Urothelium cell line (cell line): ENCODE data around the gene ZNF493.
A peak's percentile ranks its signal among the peaks of the same experiment; 100 is the strongest.

ENCODE experiments used
- DNase-seq: peaks from one replicate; pipeline ENCODE4 v3.0.0; 2011; ENCODE audit warnings: low spot score, mixed read lengths
- FAIRE-seq: peaks from 2 replicates; lab custom pipeline; 2011; peaks lifted over from hg19 to GRCh38; lab: Jason Lieb, UNC

Gene ZNF493

DNA sequence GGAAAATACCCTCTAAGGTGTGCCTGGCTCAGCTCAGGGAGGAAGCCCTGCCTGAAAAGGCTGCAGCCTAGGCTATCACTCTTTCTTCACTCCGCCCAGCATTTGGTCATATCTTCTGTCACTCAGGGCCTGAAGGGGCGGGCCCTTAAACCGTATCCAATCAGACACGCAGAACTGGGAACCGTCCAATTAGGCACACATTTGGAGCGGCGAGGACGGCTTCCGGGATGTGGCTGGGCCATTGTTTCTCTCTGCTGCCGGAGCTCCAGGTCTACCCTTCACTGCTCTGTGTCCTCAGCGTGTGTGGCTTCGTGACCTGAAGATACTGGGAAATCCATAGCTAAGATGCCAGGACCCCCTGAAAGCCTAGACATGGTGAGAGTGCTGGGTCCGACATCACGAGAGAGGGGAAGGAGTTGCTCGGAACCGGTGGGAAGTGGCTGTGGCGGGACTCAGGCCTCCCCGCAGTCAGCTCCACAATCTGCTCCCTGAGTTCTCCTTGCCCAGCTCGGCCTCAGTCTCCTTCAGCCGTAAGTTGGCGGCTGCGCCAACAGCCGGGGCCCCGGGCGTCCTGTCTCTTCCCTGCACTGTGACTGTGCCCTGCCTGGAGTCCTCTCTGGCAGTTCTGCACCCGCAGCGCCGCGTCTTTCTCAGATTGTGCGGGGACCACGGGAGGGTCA lies at the start of gene ZNF493:
Gene ZNF493, plus strand, starts transcription at position 241 of the 680 bp plus-strand sequence. Its CDS starts 105 bp downstream, at position 346.
- no peak for DNase-seq
- no peak for FAIRE-seq

DNA sequence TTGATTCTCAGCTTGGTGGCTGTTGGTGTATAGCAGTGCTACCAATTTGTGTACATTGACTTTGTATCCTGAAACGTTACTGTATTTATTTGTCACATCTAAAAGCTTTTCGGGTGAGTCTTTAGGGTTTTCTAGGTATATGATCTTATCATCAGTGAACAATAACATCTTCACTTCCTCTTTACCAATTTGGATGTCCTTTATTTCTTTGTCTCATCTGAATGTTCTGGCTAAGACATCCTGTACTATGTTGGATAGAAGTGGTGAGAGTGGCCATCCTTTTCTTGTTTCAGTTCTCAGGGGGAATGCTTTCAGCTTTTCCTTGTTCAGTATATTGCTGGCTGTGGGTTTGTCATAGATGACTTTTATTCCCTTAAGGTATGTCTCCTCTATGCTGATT lies 44.1 kb upstream of the ZNF493 start:
- DNase-seq (no peak), FAIRE-seq (no peak)

DNA sequence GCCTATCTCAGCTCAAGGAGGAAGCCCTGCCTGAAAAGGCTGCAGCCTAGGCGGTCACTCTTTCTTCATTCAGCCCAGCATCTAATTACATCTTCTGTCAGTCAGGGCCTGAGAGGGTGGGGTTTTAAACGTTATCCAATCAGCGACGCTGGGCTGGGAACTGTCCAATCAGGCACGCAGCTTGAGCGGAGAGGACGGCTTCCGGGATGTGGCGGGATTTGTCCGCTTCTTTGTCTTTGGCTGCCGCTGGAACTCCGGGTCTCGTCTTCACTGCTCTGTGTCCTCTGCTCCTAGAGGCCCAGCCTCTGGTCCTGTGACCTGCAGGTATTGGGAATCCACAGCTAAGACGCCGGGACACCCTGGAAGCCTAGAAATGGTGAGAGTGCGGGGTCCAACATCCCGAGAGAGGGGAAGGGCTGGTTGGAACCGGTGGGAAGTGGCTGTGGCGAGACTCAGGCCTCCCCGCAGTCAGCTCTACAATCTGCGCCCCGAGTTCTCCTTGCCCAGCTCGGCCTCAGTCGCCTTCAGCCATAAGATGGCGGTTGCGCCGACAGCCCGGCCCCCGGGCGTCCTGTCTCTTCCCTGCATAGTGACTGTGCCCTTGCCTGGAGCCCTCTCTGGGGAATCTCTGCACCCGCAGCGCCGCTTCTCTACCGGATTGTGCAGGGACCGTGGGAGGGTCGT lies 38.0 kb upstream of the ZNF493 start, which contains the start of gene ZNF738:
Gene ZNF738, plus strand, starts transcription at position 233 of the 684 bp plus-strand sequence. Its CDS starts 141 bp downstream, at position 374.
- peak; percentile 26 for DNase-seq
- no peak for FAIRE-seq

DNA sequence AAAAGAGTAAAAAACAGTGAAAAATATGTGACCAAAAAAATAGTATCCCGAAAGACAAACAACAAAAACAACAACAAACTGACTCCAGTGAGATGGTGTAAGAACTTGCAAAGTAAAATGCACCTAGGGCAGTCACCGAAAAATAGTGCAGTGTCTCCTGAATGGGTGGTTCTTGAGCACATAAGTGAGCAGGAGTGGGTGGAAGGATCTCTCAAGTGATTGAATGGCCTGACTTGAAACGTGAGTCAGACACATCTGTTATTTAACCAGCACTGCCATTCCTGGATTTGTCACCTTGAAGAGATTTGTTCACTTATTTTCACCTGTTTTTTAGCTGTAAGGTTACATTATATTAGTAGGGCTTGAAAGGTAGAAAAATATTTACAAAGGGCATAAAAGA lies 34.6 kb upstream of the ZNF493 start:
- no peak for FAIRE-seq
- no peak for DNase-seq

DNA sequence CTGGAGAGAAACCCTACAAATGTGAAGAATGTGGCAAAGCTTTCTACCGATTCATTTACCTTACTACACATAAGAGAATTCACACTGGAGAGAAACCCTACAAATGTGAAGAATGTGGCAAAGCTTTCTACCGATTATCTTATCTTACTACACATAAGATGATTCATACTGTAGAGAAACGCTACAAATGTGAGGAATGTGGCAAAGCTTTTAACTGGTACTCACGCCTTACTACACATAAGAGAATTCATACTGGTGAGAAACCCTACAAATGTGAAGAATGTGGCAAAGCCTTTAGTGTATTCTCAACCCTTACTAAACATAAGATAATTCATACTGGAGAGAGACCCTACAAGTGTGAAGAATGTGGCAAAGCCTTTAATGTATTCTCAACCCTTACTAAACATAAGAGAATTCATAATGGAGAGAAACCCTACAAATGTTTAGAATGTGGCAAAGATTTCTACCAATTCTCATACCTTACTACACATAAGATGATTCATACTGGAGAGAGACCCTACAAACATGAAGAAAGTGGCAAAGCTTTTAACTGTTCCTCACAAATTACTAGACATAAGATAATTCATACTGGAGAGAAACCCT lies 12.9 kb upstream of the ZNF493 start:
- FAIRE-seq: no peak

DNA sequence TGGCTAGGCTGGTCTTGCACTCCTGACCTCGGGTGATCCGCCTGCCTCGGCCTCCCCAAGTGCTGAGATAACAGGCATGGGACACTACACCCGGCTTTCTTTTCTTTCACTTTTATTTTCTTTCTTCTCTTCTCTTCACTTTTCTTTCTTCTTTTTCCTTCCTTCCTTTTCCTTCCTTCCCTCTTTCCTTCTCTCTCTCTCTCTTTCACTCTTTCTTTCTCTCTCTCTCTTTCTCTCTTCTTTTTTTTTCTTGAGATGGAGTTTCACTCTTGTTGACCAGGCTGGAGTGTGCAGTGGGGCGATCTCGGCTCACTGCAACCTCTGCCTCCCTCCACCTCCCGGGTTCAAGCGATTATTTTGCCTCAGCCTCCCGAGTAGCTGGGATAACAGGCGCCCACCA lies 812 bp upstream of the ZNF493 start:
- FAIRE-seq (no peak), DNase-seq (no peak)

More for the DNA sequence above, 12.9 kb upstream of the ZNF493 start:
- DNase-seq: no peak

DNA sequence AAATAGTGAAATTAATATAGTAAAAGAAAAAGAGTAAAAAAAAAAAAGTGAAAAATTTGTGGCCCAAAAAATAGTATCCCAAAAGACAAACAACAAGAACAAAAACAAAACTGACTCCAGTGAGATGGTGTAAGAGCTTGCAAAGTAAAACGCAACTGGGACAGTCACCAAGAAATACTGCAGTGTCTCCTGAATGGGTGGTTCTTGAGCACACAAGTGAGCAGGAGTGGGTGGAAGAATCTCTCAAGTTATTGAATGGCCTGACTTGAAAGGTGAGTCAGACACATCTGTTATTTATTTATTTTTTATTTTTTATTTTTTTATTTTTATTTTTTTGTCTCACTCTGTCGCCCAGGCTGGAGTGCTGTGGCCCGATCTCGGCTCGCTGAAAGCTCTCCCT lies 1.9 kb downstream of the ZNF493 start:
- FAIRE-seq (no peak), DNase-seq (no peak)

DNA sequence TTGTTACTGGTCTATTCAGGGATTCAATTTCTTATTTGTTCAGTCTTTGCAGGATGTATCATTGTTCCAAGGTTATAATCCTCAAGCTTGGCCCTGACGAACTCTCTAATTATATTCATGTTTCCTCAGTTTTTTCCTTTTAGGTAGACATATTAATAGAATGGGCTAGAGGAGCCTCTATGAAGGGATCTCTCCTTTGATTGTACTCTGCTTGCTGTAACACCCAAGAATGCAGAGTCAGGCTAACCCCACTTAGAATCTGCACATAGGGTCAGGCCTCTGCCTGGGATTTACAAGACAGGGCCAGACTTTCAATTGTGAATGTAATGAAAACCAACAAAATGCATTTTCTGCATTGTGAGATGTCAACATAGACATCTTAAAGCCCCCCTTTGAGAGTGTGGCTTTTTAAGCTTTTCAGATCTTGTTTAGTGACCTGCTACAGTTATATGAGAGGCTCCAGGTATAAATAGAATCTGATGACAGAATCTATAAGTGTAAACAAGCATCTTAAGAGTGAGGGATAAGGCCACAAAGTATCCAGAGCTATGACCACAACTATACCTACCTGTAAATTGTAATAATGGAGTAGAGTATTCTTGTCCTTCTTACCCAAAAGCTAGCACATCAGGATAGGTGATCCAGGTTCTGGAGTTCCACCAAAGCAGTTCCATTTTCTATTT lies 5.5 kb downstream of the ZNF493 start:
- no peak for FAIRE-seq
- no peak for DNase-seq

DNA sequence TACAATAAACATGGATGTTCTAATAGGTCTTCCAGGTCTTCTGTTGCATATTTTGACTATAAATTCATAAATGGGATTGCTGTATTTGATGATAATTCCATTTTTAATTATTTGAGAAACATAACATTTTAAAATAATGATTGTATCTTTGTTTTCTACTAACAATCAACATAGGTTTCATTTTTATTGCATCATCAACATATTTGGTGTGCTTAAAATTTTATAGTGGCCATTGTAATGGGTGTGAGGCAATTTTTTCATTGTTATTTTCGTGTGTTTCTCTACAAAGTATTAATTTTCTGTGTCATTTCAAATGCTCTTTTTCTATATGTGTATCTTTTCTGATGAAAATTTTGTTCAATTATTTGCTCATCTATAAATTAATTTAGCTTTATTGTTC lies 13.2 kb downstream of the ZNF493 start:
- no peak for DNase-seq
- no peak for FAIRE-seq

DNA sequence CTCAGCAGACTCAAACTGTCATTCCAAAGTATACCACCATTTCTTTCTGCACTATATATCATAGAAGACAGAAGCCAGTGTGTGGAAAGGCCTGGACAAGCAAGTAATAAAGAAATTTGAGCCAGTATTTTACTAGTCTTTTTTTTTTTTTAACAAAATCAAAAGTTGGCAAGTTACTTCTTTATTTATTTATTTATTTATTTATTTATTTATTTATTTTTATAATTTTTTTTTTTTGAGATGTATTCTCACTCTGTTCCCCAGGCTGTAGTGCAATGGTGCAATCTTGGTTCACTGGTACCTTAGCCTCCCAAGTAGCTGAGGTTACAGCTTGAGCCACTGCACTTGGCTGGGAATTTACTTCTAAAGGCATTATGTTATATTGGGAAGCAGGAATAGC lies 25.3 kb downstream of the ZNF493 start:
- no peak for DNase-seq
- FAIRE-seq: no peak

DNA sequence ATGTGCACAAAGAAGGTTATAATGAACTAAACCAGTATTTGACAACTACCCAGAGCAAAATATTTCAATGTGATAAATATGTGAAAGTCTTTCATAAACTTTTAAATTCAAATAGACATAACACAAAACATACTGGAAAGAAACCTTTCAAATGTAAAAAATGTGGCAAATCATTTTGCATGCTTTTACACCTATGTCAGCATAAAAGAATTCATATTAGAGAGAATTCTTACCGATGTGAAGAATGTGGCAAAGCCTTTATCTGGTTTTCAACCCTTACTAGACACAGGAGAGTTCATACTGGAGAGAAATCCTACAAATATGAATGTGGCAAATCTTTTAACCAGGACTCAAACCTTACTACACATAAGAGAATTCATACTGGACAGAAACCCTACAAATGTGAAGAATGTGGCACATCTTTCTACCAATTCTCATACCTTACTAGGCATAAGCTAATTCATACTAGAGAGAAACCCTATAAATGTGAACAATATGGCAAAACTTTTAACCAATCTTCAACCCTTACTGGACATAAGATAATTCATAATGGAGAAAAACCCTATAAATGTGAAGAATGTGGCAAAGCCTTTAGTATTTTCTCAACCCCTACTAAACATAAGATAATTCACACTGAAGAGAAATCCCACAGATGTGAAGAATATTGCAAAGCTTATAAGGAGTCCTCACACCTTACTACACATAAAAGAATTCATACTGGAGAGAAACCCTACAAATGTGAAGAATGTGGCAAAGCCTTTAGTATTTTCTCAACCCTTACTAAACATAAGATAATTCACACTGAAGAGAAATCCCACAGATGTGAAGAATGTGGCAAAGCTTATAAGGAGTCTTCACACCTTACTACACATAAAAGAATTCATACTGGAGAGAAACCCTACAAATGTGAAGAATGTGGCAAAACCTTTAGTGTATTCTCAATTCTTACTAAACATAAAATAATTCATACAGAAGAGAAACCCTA lies 26.4 kb downstream of the ZNF493 start:
- DNase-seq (no peak), FAIRE-seq (no peak)

DNA sequence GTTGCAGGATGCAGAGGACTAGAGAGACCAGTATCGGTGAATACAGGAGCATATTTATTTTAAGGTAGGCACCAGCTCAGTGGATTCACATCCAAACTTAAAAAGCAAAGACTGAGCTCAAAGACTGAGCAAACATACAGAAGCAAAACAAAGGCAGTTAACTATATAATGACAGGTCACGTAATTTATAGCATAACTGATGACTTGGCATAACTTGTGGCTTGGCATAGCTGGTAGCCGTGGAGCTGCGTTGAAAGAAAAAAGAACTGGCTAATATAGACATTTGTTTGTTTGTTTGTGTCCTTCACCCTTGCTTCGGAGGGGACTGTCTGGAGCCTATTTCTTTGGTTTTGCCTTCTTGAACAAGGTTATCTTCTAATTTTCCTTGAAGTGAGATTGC lies 33.7 kb downstream of the ZNF493 start:
- FAIRE-seq (no peak), DNase-seq (no peak)

DNA sequence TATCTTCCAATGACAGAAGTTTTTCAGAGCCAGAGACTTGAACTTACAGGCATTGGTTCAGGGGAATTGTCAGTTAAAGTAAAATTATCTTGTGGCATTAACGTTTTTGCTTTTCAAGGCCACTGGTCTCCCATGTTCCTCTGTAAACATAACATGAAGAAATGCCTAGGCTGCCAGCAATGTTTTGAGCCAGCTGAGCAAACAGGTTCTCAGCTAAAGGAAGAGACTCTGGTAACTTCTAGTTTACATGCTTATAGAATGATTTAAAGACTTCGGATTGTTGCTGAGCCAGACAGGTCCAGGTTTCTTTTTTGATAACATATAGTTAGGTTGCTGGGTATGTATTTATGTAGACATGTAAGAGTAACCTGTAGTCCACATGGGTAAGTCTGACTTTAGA lies 35.7 kb downstream of the ZNF493 start:
- no peak for DNase-seq
- FAIRE-seq: no peak

DNA sequence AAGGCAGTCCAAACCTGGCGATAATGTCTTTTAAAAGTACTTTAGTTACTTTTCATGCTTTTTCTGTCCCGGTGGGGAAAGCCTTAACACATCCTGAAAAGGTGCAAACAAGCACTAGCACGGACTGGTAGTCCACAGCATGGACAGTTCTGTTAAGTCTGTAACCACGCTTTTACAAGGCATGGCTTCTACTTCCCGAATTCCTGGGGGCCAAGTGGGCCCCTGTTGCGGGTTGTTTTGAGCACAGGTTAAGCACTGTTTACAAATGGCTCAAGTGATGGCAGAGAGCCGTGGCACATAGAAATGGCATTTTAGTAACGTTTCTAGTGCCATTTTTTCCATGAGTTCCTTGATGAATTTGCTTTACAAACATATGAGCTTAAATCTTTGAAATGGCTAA lies 37.6 kb downstream of the ZNF493 start:
- DNase-seq (no peak), FAIRE-seq (no peak)

DNA sequence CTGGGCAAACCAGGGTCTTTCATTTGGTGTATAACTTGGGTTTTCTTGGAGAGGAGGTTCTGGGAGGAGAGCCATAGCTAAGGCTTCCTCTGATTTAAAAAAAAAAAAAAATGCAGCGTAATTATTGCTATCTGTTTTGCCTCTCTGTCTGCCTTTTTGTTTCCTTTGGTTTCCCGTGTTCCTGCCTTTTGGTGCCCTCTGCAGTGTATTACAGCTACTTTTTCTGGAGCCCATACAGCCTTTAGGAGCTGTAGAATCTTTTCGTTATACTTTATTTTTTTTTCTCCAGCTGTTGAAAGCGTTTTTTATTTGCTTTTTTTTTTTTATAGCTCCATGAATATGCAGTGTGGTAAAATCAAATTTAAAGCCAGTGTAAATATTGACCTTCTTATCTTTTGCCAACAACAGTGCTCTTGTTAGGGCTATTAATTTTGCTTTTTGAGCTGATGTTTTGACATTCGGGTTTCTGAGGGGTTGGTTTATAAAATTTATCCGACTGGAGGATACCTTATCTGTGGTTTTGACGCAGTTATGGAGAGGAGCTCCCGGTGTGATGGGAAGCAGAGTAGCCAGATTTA lies 38.1 kb downstream of the ZNF493 start:
- FAIRE-seq: no peak
- DNase-seq: no peak

DNA sequence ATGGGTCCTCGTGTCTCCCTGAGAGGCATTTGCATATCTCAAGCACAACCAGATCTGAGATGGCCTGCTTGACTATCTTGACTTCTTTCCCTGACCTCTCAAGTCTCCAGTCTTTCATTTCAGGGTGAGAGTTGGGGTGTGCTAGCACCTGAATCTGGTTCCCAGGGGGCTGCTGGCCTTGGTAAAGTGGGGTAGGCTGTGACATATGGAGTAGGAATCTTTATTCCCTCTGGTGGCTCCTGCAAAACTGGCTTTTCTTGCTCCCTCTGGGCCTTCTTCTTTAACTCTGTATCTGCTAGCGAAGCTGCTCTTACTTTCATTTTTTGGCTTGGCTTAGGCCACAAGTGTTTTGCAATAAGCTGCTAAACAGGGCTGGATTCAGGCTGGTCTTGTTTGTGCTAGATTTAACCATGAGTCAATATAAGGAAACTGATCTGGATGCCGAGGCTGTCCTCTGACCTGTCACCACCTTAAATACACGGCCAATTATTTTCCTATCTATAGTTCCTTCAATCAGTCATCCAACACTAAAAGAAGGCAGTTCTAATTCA lies 42.3 kb downstream of the ZNF493 start:
- DNase-seq (no peak), FAIRE-seq (no peak)

DNA sequence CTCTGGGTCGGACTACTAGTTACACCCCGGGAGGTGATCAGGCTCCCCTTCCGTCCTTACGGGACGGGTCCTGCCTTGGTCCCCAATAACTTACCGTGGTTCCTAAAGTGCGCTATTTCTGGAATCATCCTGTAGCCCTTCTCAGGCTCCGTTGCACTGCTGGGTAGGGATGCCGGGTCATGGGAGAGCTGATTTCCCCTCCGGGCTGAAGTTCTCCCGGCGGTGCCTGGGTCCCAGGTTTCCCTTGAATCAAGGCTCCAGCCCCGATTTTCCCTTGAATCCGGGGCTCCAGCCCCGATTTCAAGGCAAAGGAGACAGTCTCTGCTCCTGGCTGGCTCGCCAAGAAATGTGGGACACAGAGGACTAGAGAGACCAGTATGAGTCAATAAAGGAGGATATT lies 43.4 kb downstream of the ZNF493 start:
- DNase-seq (no peak), FAIRE-seq (no peak)

DNA sequence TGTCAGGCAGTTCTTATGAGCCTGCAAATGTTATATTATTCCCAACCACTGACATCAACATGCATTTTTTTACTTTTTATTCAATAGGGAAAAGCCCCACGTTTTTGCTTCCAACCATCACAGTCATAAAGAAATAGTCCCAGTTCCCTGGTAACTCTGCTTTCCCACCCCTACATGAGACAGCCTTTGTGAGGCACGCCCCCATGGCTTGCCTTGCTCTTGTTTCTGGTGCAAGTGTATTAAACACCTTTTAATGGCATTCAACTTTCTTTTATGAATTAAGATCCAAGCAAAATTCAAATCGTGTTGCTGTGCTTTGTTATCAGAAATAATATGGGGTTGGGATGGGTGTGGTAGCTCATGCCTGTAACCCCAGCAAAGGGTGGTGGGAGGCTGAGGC lies 54.3 kb downstream of the ZNF493 start:
- FAIRE-seq (no peak), DNase-seq (no peak)

DNA sequence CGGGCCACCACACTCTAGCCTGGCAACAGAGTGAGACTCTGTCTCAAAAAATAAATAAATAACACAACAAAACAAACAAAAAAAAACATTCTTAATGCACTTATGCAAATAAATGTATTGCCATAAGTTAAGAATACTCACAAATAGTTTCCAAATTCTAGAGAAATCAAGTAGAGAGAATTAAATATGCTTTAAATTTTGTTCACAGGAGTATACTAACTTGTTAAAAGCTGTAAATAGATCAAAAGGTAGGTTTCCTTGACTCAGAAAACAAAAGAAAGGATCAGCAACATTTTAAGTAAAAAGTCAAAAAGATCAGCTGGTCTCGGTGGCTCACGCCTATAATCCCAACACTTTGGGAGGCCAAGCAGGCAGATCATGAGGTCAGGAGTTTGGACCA lies 58.0 kb downstream of the ZNF493 start:
- no peak for FAIRE-seq
- no peak for DNase-seq

DNA sequence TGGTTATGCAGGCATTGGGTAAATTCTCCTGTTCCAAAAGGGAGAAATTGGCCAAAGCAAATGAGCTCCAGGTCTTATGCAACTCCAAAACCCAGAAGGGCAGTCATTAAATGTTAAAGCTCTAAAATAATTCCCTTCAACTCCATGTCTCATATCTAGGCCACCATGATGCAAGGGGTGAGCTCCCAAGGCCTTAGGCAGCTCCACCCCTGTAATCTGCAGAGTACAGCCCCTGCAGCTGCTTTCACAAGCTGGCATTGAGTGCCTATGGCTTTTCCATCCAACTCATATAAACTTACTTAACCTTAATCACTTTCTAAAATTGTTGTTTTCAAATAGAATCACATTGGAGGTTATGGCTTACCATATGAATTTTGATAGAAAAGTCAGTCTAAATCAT lies 63.8 kb downstream of the ZNF493 start:
- no peak for FAIRE-seq
- DNase-seq: no peak
